MV-4-11 (cell line): ENCODE results near the gene PPP1R17.

Experiments used
- DNase-seq: peaks from one replicate; lab custom pipeline; 2025; lab: John Stamatoyannopoulos, UW

The PPP1R17 gene

DNA sequence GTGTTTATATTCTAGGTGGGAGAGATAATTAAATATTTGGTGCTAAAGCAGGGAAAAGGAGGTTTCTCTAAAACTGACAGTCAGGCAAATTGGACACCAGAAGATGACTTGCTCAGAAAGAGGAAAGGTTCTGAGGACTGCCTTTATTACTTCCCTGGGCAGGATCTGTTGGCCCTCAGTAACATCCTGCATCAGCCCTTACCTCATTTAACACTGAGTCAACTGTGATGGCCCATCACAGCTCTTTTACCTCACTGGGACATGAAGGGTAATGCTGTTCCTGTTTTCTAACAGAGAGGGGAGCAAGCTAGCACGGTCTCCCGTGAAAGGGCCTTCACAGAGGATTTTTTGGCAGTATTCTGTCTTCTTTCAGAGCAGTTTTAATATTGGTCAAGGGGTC is 12.0 kb downstream of the PPP1R17 start:
- DNase-seq, result no peak

DNA sequence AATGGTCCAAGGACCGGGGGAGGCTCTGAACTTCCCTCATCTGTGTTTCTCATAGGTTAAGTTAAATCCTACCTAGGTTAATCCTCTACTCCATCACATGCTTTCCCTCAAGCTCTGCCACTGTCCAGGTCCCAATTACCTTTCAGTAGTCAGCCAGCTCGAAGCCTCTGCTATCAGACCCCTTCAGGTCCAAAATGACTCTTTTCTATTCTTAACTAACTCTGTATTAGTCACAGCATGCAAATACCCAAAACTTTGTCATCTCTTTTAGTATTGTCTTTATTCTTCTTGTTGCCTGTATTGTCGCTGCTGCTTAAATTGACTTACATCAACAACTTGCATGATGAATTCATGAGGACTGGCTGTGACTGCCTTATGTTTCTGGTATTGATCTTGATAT is 15.3 kb downstream of the PPP1R17 start:
- DNase-seq, result no peak

DNA sequence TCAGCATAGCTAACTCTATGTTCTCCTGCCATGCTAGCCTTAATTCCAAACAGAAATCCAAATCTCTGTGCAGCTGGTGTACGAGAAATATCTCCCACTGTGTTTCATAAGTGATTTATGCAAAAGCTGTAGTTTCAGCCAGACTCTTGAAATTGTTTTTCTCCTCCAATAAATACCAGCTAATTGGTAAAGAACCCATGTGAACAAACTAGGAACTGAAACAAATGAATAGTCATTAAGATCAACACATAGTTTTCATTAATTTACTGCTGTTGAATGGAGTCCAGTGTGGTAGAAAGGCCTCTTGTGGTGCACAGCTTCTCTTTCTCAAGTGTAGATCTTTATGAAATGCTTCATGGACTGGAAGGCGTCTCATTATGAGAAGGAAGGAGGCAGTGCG is 18.4 kb downstream of the PPP1R17 start:
- DNase-seq, result no peak

DNA sequence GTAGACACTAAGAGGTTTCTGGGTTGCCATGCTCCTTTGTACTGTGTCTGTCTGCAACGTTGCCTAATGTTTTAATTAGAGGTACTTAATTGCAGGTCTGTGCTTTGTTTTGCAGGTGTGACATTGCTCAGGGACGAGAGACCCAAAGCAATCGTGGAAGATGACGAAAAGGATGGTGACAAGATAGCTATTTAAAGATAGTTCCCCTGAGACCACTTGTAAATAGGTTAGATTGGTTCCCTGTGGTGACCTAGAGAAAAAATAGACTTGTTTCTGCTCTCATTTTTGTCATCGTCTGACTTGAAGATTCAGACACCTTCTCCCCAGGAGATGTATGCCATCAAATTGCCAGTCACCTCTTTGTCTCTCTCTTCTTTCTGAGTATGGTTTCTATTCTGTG is 20.1 kb downstream of the PPP1R17 start:
- no peak for DNase-seq

DNA sequence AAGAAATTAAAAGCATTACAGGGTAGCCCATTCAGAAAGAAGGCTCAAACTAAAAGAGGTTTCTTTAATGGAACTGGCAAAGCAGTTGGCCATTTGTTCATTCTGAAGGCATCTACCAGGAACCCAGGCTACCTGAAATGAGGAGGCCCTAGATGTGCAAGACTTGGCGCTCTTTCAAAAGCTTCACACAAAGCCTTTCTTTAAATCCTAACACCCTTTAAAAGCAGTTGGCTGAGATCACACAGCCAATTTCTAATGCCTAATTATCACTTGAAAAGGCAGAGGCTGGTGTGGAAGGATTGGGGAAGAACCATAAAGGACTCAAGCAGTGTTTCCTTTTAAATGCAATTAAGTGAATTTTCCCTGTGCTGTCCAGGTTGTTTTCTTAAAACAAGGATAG is 23.2 kb downstream of the PPP1R17 start:
- DNase-seq, result no peak

DNA sequence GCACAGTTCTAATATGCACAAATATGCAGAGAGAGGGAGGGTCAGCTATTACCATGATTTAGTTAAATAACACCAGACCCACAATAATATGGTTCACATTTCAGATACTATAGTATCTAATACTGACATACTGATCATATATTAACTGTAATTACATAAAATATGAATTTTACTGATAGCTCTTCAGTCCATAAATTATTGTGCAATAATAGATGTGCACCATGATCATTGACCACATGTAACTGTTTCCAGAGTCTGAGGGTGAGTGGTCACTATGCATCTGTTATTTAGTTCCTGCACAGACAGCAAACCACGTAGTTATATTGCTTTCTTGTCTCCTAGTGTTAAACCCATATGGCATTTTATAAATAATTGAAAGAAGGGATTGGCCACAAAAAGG is 29.3 kb downstream of the PPP1R17 start:
- DNase-seq, result no peak

DNA sequence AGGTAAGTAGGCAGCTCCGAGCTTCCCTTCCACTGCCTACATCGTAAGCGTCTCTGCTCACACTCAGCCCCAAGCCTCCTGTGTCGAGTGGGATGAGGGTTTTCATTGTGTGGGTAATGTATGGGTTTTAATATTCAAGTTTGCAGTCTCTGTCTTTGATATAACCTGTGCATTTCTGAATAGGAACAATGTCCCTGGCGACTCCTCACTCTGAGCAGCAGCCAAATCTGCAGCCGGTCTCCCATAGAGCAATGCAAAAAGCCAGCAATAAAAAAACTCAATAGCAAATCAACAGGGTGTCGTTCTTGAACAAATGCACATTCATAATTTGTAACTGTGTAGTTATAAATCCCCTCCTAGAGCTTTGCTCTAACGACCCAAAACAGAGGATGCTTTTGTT is 33.4 kb downstream of the PPP1R17 start:
- no peak for DNase-seq

DNA sequence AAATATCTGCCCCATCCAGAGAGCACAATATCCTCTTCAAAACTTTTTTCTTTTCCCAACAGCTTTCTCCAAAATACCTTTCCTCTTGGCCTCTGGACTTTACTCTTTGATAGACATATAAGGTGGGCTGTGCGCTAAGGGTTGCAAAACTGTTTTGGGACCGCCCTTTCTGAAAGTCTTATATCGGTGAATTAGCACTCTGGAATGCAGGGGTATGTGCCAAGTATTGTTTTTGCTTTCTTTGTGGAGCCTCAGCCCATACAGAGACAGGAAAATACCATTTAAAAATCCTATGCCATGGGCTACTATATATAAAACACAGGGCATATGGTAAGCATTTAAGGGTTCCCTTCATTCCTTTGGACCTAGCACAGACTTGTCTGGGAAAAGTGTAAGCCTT is 37.7 kb downstream of the PPP1R17 start:
- DNase-seq, result no peak

DNA sequence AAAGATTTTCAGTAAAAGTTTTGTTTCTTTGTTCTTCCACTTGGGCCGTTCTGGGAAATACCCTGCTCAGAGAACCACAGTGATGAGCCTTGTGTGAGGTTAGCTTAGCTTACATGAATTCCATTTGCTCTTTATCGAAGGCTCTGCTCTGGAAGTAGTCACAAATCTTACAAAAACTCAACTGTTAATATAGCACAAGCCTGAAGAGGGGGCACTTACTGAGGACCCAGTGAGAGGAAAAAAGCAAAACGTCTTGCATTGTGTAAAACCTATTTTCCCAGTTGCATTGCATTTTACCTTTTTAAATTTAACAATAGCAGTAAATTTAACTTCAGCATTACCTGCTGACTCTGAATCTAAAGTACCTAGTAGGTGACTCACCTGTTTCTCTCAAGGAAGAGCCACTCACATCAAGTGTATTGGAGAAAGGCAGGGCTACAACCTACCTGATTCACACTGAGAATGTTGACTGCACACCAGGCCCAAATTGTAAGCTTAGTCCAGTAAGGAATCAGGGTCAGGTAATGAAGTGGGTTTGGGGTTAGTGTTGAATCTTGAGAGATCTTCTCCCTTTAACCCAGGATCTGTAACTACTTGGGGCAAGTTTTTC is 42.3 kb downstream of the PPP1R17 start:
- no peak for DNase-seq

DNA sequence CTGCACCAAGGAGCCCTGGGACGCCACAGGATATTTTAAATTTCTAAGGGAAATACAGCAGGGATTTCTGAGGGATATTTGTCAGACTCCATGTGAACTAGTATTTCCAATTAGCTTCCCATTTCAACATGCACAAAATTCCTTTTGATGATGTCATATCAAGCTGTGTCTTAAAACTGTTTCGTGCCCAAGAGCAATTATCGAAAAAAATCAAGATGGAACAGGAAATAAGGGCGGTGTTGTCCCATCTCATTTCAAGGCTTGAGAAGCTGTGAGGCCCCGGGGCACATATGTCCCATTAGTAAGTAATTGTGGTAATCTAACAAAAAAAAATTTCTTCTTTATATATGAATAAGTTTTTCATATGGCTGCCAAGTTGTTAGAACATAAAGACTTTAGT is 47.4 kb downstream of the PPP1R17 start:
- no peak for DNase-seq

DNA sequence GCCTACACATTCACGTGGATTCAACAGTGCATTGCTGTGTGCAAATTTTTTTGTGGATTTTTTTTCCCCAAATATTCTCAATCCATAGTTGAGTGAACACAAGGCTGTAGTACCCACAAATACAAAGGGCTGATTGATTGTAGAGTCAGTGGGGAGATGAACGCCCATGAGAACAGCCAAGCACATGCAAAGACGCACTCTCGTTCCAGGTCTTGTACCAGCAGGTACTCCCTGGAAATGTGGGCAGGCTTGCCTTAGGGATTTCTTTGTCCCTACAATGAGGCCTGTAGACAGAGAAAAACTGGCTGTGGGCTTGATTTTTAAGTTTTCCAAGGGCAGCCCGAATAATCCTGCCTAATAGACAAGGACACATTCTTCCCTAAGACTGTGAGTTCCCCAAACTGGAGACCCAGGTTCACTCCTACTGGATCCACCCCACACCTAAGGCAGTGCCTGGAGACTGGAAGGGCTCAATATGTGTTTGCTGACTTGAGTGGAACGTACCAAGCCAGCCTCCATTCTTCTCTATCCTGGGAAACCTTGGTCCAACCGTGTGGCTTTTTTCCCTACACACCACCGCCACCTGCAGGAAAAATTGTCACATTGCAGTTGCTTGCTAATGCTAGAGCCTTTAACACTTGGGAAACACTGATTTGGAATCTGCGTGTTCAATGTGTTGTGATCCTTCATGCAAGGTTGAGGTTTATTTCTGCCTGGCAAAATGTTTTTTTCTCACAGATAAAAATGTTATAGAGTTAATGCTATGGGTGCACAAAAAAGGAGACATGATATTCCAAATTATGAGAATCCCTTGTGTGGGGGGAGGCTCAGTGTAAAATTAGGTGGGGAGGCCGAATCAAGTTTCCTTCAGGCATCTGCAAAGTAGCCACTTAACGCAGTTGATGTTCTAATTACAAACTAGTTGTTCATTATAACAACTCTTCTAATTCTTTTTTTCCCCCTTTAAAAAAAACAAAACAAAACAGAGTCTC is 49.3 kb downstream of the PPP1R17 start:
- peak; percentile 23 for DNase-seq

DNA sequence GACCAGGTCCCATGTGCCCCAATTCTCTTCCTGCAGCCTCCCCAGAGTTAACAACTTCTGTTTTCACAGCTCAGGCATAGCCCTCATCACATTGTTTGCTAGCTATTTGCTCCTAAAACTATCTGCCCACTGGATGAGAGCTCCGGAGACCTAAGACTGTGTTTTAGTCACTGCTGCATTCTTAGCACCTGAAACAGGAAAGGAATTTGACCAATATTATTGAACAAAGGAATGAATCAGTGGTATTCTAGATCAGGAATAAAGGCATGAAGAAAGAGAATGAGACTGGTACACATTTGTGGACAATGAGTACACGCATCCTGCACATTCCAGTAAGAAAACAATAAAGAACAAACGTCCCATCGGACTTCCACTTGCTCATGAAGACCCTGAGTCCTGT is 54.8 kb downstream of the PPP1R17 start:
- no peak for DNase-seq

DNA sequence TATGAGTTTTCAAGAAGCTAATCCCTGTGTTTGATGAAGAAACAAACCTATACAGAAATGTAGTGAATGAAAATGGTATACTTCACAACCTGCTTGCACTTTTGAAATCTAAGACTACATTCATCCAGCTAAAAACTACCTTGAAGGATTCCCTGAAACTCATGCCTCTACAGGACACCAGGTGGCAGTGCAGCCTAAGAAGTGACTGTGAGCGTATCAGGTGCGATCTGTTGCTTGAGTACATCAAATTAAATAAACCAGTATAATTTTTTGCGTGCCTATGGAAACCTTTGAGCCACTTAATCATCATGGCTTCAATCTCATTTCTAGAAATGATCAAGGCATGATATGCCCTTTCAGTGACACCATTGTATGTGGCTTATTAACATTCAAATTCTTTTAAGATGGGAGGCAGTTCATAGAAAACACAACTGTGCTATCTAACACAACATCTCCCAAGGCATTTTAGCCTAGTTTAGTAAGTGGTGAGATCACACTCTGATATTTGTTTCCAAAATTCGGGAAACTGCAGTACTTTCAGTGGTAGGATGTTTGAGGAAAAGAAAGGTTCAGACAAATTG is 57.4 kb downstream of the PPP1R17 start:
- peak; percentile 50 for DNase-seq

DNA sequence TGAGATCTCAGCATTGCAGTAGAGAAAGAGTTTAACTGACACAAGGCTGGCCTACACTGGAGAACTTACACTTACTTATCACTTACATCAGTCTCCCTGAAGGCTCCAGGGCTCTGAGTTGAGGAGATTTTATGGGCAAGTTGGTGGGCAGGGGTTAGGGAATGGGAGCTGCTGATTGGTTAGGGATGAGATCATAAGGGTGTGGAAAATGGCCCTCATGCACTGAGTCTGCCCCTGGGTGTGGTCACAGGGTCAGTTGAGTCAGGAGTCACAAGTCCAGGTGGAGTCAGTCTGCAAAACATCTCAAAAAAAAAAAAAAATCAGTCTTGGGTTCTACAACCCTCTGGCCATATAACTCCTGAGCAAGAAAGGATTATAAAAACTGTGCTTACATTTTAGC is 60.5 kb downstream of the PPP1R17 start:
- DNase-seq, result no peak

DNA sequence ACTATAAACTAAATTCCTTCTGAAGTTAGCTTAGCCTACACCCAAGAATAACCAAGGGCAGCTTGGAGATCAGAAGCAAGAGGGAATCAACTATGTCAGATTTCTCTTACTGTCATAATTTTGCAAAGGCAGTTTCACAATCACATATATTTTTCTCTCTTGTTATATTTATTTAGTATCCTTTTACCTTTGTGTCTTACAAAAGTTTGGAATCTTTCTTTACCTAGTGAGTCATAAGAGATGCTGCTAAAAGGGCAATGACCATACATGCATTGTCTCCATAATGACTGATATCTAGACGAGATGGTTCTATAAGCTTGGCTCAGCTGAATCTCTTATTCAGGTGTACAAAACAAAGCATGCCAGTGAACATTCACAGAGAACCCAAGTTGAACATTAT is 61.1 kb downstream of the PPP1R17 start:
- DNase-seq, result no peak

DNA sequence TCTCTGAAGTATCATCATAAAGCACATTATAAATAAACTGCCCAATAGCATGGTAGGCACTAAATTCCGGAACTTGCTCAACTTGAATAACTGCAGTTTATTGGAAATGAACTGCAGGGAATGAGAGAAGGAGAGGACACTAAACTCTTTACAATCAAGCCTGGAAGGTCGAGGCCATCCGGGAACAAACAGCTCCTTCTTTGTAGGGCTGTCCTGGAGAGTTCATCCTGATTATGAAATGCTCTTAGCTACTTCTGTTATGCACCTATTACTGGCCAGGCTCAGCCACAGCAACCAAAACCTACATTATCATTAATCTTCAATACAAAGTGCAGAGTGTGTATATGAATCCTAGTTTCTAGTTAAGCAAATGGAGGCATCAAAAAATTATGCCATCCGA is 64.7 kb downstream of the PPP1R17 start:
- DNase-seq, result no peak
